ENCODE data around the gene RTL10. TPM values are rescaled to one million over a fixed set of nuclear protein-coding genes. Genes with fewer than 3 reads are reported as not detected.

Gene RTL10
- total RNA-seq, 3 donors from 2014 or later, result 10.1 to 12.2 (median 11.9) TPM

GRCh38 chr22:19811211-19811621, 43.5 kb downstream of the RTL10 start:
- no peak for ATAC-seq
- H3K4me3 ChIP-seq, result no peak overlapping the region

DNA sequence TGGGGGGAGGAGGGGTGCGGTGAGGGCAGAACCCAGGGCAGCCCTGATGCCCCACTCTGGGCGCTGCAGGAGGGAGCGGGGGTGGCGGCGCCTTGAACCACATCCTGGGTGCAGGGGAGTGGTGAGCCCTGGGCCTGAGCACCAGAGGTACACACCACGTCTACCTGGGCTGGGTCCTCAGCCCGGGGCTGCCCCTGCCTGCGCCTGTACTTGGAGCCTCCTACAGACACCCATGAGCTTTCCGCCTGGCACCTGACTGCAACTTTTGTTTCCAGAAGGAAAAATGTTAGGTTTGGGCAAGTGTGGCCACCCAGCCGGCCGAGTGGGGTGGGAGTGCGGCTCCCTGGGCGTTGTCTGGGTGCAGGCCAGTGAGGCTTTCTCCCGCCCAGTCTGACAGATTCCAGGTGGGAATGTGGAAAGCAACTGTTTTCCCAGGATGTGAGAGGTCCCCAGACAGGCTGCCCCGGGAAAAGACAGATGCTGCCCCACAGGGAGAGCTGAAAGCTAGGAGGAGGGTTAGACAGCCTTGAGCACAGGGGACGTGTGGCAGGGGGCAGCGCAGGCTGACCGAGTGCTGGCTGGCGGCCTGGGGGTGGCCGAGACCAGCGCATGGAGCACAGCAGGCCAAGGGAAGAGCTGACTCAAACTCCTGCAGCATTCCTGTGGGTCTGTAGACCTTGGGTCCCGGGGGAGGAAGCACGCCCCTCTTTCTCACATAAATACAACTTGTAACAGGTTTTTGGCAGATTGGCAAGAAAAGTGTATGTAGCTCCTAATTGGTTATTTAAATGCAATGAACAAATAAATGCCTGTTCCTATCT, 44.1 kb downstream of the RTL10 start:
- no peaks in the 10 kb centered on the region for H3K9me3 ChIP-seq
- DNase-seq (no peak), ATAC-seq (no peak)
- H3K36me3 ChIP-seq (ENCODE audit: low read depth), result no peaks in the 10 kb centered on the region
- TF ChIP-seq, protein P1, sequence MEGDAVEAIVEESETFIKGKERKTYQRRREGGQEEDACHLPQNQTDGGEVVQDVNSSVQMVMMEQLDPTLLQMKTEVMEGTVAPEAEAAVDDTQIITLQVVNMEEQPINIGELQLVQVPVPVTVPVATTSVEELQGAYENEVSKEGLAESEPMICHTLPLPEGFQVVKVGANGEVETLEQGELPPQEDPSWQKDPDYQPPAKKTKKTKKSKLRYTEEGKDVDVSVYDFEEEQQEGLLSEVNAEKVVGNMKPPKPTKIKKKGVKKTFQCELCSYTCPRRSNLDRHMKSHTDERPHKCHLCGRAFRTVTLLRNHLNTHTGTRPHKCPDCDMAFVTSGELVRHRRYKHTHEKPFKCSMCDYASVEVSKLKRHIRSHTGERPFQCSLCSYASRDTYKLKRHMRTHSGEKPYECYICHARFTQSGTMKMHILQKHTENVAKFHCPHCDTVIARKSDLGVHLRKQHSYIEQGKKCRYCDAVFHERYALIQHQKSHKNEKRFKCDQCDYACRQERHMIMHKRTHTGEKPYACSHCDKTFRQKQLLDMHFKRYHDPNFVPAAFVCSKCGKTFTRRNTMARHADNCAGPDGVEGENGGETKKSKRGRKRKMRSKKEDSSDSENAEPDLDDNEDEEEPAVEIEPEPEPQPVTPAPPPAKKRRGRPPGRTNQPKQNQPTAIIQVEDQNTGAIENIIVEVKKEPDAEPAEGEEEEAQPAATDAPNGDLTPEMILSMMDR (IDR thresholded peaks at IDR 0.05), result no peak
- no peak overlapping the region for H3K4me3 ChIP-seq
- peaks cover 7% of the 10 kb centered on the region for H3K4me1 ChIP-seq (ENCODE audit: low read depth)
- intact Hi-C loops (cut with DNase I, micrococcal nuclease), result no loop called here

More at GRCh38 chr22:19811211-19811621, 43.5 kb downstream of the RTL10 start:
- peaks cover 6% of the 10 kb centered on the region for H3K4me1 ChIP-seq (ENCODE audit: low read depth)
- TF ChIP-seq, protein P1 (IDR thresholded peaks at IDR 0.05), result no peak
- H3K36me3 ChIP-seq (ENCODE audit: low read depth), result no peaks in the 10 kb centered on the region
- DNase-seq, result no peak
- intact Hi-C loops (cut with DNase I, micrococcal nuclease), result no loop called here
- no peaks in the 10 kb centered on the region for H3K9me3 ChIP-seq

DNA sequence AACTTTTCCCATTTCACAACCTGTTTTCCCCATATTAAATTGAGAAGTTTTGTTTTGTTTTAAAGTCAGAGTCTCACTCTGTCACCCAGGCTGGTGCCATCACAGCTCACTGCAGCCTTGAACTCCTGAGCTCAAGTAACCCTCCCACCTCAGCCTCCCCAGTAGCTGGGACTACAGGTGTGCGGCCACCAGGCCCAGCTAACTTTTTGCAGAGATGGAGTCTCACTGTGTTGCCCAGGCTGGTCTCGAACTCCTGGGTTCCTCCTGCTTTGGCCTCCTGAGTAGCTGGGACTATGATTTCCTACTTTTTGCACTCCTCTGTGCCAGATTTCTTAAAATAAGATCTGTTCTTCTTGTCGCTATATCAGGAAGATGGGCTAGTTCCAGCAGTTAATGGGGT, 44.9 kb downstream of the RTL10 start:
- DNase-seq (no peak), ATAC-seq (no peak)
- no peaks in the 10 kb centered on the region for H3K9me3 ChIP-seq
- peaks cover 7% of the 10 kb centered on the region for H3K4me1 ChIP-seq (ENCODE audit: low read depth)
- TF ChIP-seq, protein P1 (IDR thresholded peaks at IDR 0.05), result no peak
- intact Hi-C loops (cut with DNase I, micrococcal nuclease), result no loop called here
- no peak overlapping the region for H3K4me3 ChIP-seq
- no peaks in the 10 kb centered on the region for H3K36me3 ChIP-seq (ENCODE audit: low read depth)

DNA sequence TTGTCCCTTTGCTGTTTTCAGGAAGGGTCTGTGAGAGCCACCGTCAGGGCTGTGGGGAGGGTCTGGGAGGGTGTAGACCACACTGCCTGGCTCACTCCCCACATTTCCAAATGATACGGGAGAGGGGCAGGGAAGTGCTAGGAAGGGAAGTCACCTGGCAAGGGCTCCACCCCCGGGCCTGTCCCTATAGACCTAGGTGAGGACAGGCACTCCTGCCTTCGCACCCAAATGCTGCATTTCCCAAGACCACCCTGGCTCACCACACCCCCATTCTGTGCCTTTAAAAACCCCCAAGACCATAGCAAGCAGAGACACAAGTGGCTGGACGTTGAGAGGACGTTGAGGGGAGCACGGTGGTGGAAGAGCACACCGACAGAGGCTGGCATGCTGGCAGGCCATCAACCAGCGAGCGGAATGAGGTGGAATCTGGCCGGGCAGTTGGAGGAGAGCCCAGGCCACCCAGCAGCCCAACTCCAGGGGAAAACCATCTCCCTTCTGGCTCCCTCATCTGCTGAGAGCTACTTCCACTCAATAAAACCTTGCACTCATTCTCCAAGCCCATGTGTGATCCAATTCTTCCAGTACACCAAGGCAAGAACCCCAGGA, 45.7 kb downstream of the RTL10 start:
- Histone ChIP-seq H3K4me3 (no peak overlapping the region), H3K4me1 (ENCODE audit: low read depth) (peaks cover 7% of the 10 kb centered on the region), H3K36me3 (ENCODE audit: low read depth) (no peaks in the 10 kb centered on the region), H3K9me3 (no peaks in the 10 kb centered on the region)
- intact Hi-C loops (cut with DNase I, micrococcal nuclease), result no loop called here
- TF ChIP-seq, protein P1 (IDR thresholded peaks at IDR 0.05), result no peak
- DNase-seq (no peak), ATAC-seq (no peak)

GRCh38 chr22:19807914-19808872, 46.5 kb downstream of the RTL10 start:
- Histone ChIP-seq H3K4me3 (no peak overlapping the region), H3K9me3 (no peaks in the 10 kb centered on the region), H3K36me3 (ENCODE audit: low read depth) (no peaks in the 10 kb centered on the region), H3K4me1 (ENCODE audit: low read depth) (peaks cover 7% of the 10 kb centered on the region)
- TF ChIP-seq, protein P1 (IDR thresholded peaks at IDR 0.05), result no peak
- no peak for ATAC-seq
- intact Hi-C loops (cut with DNase I, micrococcal nuclease), result no loop called here
- no peak for DNase-seq
